ENCODE measurements around the gene BIVM. TPM values are rescaled to one million over a fixed set of nuclear protein-coding genes. Genes with fewer than 3 reads are reported as not detected.

The BIVM gene
- total and polyA plus RNA-seq, 12 donors = 6.1 to 32.9 (median 15.9) TPM

DNA sequence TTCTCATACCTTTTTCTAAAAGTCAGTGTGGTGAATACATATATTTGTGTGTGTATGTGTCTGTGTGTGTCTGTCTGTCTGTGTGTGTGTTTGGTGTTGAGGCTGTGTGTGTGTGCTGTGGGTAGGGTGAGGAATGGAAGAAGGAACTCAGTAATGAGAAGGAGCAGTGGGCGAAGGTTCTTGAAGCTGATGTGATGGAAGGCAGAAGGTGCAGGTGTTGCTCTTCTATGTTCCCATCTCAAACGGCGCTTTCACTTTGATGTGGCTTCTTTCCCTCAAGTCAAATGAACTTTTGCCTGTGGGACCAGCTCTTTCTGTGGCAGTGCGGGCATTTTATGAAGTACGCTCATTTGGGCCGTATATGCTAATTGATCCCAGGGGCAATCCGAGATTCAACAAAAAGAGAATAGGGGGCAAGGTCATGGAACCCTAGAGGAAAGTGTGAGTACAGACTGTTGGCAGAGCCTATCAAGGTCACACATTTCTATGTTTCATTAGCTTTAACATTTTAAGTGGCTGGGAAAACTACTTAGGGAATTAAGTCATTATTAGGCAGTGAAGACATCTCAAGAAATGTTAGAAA, 15.2 kb downstream of the BIVM start:
- no peak for DNase-seq
- H3K4me3 ChIP-seq = no peak overlapping the region
- peaks cover 0 to 12% of the 10 kb centered on the region in 2 donors for H3K4me1 ChIP-seq (replicated peaks in 1 of 2)
- peaks cover 0 to 5% (median 0%) of the 10 kb centered on the region in 3 donors for H3K9me3 ChIP-seq (replicated peaks in 1 of 3)
- no peaks in the 10 kb centered on the region for H3K27me3 ChIP-seq
- WGBS, 4 donors = 65 to 71% (median 68%) methylated on average over 7 of the region's 7 CpGs
- intact Hi-C loops (cut with DNase I) = no loop called here
- TF ChIP-seq, protein P1, sequence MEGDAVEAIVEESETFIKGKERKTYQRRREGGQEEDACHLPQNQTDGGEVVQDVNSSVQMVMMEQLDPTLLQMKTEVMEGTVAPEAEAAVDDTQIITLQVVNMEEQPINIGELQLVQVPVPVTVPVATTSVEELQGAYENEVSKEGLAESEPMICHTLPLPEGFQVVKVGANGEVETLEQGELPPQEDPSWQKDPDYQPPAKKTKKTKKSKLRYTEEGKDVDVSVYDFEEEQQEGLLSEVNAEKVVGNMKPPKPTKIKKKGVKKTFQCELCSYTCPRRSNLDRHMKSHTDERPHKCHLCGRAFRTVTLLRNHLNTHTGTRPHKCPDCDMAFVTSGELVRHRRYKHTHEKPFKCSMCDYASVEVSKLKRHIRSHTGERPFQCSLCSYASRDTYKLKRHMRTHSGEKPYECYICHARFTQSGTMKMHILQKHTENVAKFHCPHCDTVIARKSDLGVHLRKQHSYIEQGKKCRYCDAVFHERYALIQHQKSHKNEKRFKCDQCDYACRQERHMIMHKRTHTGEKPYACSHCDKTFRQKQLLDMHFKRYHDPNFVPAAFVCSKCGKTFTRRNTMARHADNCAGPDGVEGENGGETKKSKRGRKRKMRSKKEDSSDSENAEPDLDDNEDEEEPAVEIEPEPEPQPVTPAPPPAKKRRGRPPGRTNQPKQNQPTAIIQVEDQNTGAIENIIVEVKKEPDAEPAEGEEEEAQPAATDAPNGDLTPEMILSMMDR (IDR thresholded peaks at IDR 0.05) = no peak
- TF ChIP-seq POLR2A (IDR thresholded peaks at IDR 0.05) = no peak
- no peaks in the 10 kb centered on the region for H3K36me3 ChIP-seq (replicated peaks in 1 of 2)
- no peak overlapping the region for H3K27ac ChIP-seq

DNA sequence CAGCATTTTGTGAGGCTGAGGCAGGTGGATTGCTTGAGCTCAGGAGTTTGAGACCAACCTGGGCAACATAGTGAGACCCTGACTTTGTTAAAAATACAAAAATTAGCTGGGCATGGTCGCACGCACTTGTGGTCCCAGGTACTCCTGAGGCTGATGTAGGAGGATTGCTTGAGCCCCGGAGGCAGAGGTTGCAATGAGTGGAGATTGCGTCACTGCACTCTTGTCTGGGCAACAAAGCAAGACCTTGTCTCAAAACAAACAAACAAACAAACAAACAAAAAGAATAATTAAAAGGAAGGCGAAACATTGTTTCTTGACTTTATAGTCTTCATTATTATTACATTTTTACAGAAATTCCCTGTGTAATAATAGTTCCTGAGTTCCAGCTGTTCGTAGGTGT, 15.9 kb downstream of the BIVM start:
- Histone ChIP-seq H3K27ac (no peak overlapping the region), H3K9me3 (replicated peaks in 1 of 3) (peaks cover 0 to 5% (median 0%) of the 10 kb centered on the region in 3 donors), H3K36me3 (replicated peaks in 1 of 2) (no peaks in the 10 kb centered on the region), H3K4me1 (replicated peaks in 1 of 2) (peaks cover 0 to 13% of the 10 kb centered on the region in 2 donors), H3K27me3 (no peaks in the 10 kb centered on the region), H3K4me3 (no peak overlapping the region)
- DNase-seq = no peak
- TF ChIP-seq, protein P1 (IDR thresholded peaks at IDR 0.05) = no peak
- no peak for TF ChIP-seq POLR2A (IDR thresholded peaks at IDR 0.05)
- intact Hi-C loops (cut with DNase I) = no loop called here
- 77 to 86% (median 85%) methylated on average over 6 of the region's 6 CpGs for WGBS, 4 donors

DNA sequence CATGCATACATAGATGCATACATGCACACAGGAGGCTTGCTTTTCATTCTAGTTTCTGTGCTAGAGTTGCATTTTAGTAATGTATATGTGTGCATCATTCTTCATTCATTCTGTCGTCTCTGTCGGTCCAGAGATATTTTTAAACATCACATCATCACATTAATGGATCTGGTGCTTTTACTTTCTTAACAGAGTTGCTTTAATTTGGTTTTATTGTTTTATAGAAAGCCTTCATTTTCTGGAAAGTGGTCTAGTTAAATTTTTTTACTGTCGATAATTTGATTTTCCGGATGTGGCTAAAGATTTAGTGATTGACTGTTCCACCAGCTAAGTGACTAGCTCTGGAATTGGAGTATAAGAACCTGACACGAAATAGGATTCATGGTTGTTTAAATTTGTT, 16.9 kb downstream of the BIVM start:
- Histone ChIP-seq H3K27me3 (no peaks in the 10 kb centered on the region), H3K27ac (no peak overlapping the region), H3K9me3 (replicated peaks in 1 of 3) (peaks cover 0 to 5% (median 0%) of the 10 kb centered on the region in 3 donors), H3K4me1 (replicated peaks in 1 of 2) (peaks cover 0 to 20% of the 10 kb centered on the region in 2 donors), H3K36me3 (replicated peaks in 1 of 2) (no peaks in the 10 kb centered on the region), H3K4me3 (no peak overlapping the region)
- TF ChIP-seq, protein P1 (IDR thresholded peaks at IDR 0.05) = no peak
- no peak for TF ChIP-seq POLR2A (IDR thresholded peaks at IDR 0.05)
- no peak for DNase-seq
- WGBS, 4 donors = 90 to 95% (median 91%) methylated on average over 5 of the region's 5 CpGs
- intact Hi-C loops (cut with DNase I) = no loop called here

DNA sequence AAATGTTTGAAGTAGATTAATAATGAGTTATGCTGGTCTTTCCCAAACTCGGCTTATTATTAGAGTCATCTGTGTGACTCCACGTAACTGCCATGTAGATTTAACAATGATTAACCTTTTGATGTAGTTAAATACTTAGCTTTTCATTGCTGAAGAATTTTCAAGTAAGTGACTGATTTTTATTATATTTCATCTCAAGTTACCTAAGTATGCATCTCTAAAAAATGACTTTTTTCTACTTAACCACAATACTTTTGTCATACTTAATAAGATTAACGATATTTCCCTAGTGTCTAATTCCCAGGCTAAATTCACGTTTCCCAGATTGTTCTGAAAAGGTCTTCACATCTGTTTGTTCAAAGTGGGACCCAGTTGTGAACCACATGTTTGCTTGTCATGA, 17.8 kb downstream of the BIVM start:
- peaks cover 0 to 20% of the 10 kb centered on the region in 2 donors for H3K4me1 ChIP-seq (replicated peaks in 1 of 2)
- 82 to 91% (median 90%) methylated on average over 4 of the region's 4 CpGs for WGBS, 4 donors
- H3K9me3 ChIP-seq (replicated peaks in 1 of 3) = peaks cover 0 to 4% (median 0%) of the 10 kb centered on the region in 3 donors
- H3K4me3 ChIP-seq = no peak overlapping the region
- no peak for DNase-seq
- no peaks in the 10 kb centered on the region for H3K27me3 ChIP-seq
- intact Hi-C loops (cut with DNase I) = no loop called here
- TF ChIP-seq, protein P1 (IDR thresholded peaks at IDR 0.05) = no peak
- no peak for TF ChIP-seq POLR2A (IDR thresholded peaks at IDR 0.05)
- H3K36me3 ChIP-seq (replicated peaks in 1 of 2) = peaks cover 0 to 6% of the 10 kb centered on the region in 2 donors
- no peak overlapping the region for H3K27ac ChIP-seq
